HTERT RPE-1 (cell line): Measurements from ENCODE around the gene FBXO28.
"Not testable (repeated sequence)": the region's sequence is repeated elsewhere in the genome, so short reads cannot be mapped to it uniquely, and the experiment has no call there.

Experiments
- in situ Hi-C: fragments of 300-500 bp; cut with MboI; formaldehyde crosslinking; loops from 4 replicates; pipeline ENCODE4 v1.14.3; 2020; ENCODE audit warnings: low sequenced_read_pairs

The FBXO28 gene

GRCh38 chr1:224183591-224184312 lies 69.8 kb downstream of the FBXO28 start:
- in situ Hi-C loops, result no loop called here

- in situ Hi-C loops, result no loop called here
These were observed 71.3 kb downstream of the FBXO28 start for GRCh38 chr1:224185208-224185607.

- in situ Hi-C loops, result no loop called here
These were observed 74.4 kb downstream of the FBXO28 start for GRCh38 chr1:224188286-224188685.

- in situ Hi-C loops, result no loop called here
These were observed 75.7 kb downstream of the FBXO28 start for GRCh38 chr1:224189561-224189960.

- in situ Hi-C loops, result no loop called here
These were observed 78.3 kb downstream of the FBXO28 start for GRCh38 chr1:224192082-224192788.

- in situ Hi-C loops, result no loop called here
These were observed 79.5 kb downstream of the FBXO28 start for GRCh38 chr1:224193319-224193966.

GRCh38 chr1:224196813-224197600 lies 83.1 kb downstream of the FBXO28 start:
- in situ Hi-C loops, result no loop called here

GRCh38 chr1:224198572-224198971 lies 84.7 kb downstream of the FBXO28 start:
- in situ Hi-C loops, result no loop called here

- in situ Hi-C loops, result no loop called here
These were observed 85.8 kb downstream of the FBXO28 start for GRCh38 chr1:224199679-224200078.

GRCh38 chr1:224201383-224201782 lies 87.5 kb downstream of the FBXO28 start:
- in situ Hi-C loops, result no loop called here

GRCh38 chr1:224201853-224202252 lies 87.9 kb downstream of the FBXO28 start:
- in situ Hi-C loops, result no loop called here

- in situ Hi-C loops, result no loop called here
These were observed 89.5 kb downstream of the FBXO28 start for GRCh38 chr1:224203243-224204016.

- in situ Hi-C loops, result no loop called here
These were observed 91.5 kb downstream of the FBXO28 start for GRCh38 chr1:224205438-224205840.

- in situ Hi-C loops, result not testable (repeated sequence)
These were observed 92.1 kb downstream of the FBXO28 start for GRCh38 chr1:224205931-224206538.

GRCh38 chr1:224211206-224211962 lies 97.5 kb downstream of the FBXO28 start:
- in situ Hi-C loops, result no loop called here
